Neural progenitor cell (in vitro differentiated cells): ENCODE measurements around the gene SMARCB1.

Experiments used
- EZH2 ChIP-seq: fragments of 200-600 bp; sonication (generic); IDR thresholded peaks from 2 replicates; pipeline ENCODE4 v1.6.1; 2017; ENCODE audit warnings: antibody characterized with exemption, mild to moderate bottlenecking, moderate library complexity
- TF ChIP-seq, protein P1 (sequence below): fragments of 200-600 bp; sonication (generic); IDR thresholded peaks from 2 replicates; pipeline ENCODE4 v1.5.1; 2017; ENCODE audit warnings: antibody characterized with exemption, mild to moderate bottlenecking

DNA sequence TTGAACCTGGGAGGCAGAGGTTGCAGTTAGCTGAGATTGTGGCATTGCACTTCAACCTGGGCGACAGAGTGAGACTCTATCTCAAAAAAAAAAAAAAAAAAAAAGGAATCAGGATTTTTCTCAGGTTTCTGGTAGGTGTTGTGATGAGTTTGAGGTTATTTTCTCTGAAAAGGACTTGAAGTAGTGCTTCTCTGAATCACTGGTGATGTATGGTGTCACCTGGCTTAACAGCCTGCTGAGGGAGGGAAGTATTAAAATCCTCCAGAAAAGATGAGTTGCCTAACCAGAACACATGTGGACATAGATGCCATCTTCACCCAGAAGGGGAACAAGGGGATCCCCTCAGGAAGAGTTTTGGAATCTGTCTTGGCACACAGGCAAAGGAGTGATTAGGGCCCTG is 20.1 kb downstream of the SMARCB1 start:
- TF ChIP-seq, protein P1, sequence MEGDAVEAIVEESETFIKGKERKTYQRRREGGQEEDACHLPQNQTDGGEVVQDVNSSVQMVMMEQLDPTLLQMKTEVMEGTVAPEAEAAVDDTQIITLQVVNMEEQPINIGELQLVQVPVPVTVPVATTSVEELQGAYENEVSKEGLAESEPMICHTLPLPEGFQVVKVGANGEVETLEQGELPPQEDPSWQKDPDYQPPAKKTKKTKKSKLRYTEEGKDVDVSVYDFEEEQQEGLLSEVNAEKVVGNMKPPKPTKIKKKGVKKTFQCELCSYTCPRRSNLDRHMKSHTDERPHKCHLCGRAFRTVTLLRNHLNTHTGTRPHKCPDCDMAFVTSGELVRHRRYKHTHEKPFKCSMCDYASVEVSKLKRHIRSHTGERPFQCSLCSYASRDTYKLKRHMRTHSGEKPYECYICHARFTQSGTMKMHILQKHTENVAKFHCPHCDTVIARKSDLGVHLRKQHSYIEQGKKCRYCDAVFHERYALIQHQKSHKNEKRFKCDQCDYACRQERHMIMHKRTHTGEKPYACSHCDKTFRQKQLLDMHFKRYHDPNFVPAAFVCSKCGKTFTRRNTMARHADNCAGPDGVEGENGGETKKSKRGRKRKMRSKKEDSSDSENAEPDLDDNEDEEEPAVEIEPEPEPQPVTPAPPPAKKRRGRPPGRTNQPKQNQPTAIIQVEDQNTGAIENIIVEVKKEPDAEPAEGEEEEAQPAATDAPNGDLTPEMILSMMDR = no peak
- no peak for TF ChIP-seq EZH2
